ENCODE data around the gene PLK3.
A peak's percentile ranks its signal among the peaks of the same experiment; 100 is the strongest.
"Not testable (repeated sequence)": the region's sequence is repeated elsewhere in the genome, so short reads cannot be mapped to it uniquely, and the experiment has no call there.

The PLK3 gene
- total RNA-seq: 684 to 1,190 (median 800) reads per million in 3 donors

DNA sequence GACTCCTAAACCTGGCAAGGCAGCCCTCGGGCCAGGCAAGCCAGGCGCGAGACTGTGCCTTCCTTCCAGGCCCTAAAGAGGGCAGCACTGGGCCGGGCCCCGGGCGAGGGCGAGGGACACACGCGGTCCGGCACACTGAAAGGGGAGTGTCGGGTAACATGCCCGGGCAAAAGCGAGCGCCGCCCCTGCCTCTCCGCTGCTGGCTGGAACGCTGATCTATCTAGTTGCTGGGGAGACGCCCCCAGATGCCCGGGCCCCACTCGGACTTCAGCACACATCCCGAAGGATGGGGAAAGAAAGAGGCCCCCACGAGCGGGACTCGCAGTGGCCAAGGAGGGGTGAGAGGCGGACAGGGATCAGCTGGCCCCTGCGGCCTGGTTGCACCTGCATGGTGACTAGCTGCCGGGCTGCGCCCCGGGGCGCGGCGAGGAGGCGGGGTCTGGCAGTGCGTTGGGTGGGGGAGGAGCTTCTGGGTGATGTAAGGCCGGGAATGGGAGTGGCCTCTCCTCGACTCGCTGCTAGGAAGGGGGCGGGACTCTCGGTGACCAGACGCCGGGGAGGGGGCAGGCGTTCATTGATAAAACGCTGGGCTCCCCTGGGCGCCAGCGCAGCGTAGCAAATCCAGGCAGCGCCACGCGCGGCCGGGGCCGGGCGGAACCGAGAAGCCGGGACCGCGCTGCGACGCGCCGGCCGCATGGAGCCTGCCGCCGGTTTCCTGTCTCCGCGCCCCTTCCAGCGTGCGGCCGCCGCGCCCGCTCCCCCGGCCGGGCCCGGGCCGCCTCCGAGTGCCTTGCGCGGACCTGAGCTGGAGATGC lies at the start of gene PLK3:
Gene PLK3, plus strand, starts transcription at position 608 of the 815 bp plus-strand sequence. Its CDS starts 87 bp downstream, at position 695.
- Histone ChIP-seq H3K27me3 (replicated peaks; ENCODE audit: control insufficient read depth, insufficient read depth, low read length, poor library complexity, severe bottlenecking) (no peaks in the 10 kb centered on the region), H3K4me3 (ENCODE audit: insufficient read depth, low read depth, low read length, poor library complexity, severe bottlenecking) (peak within 1 kb of the TSS; percentile 99), H3K27ac (ENCODE audit: insufficient read depth, low read length, poor library complexity, severe bottlenecking) (peak within 1 kb of the TSS; percentile 95), H3K4me1 (ENCODE audit: control insufficient read depth, insufficient read depth, low read length, poor library complexity, severe bottlenecking) (peaks cover 27% of the 10 kb centered on the region), H3K36me3 (ENCODE audit: control insufficient read depth, insufficient read depth, low read length) (peaks cover 25% of the 10 kb centered on the region), H3K9me3 (ENCODE audit: control insufficient read depth, low read length) (no peaks in the 10 kb centered on the region)
- peak; percentile 96 to 98 (median 98) for DNase-seq

DNA sequence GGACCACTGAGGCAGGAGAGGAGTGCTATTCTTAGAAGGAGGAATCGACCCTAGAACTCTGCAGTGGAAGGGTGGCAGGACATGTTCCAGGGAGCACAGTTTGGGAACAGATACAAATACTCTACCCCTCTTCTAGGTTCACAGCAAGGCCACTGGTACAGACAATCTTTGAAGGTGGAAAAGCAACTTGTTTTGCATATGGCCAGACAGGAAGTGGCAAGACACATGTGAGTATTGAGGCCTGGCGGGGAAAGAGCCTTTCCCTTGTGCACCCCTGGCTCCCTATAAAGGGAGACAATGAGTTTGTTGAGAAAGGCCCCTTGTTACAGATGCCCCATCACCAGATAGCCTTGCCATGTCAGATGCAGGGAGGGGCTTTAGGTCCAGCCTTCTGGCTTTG lies 42.8 kb upstream of the PLK3 start:
- Histone ChIP-seq H3K27me3 (replicated peaks; ENCODE audit: control insufficient read depth, insufficient read depth, low read length, poor library complexity, severe bottlenecking) (no peaks in the 10 kb centered on the region), H3K4me1 (ENCODE audit: control insufficient read depth, insufficient read depth, low read length, poor library complexity, severe bottlenecking) (no peaks in the 10 kb centered on the region), H3K9me3 (ENCODE audit: control insufficient read depth, low read length) (no peaks in the 10 kb centered on the region), H3K36me3 (ENCODE audit: control insufficient read depth, insufficient read depth, low read length) (no peaks in the 10 kb centered on the region), H3K27ac (ENCODE audit: insufficient read depth, low read length, poor library complexity, severe bottlenecking) (no peak overlapping the region), H3K4me3 (ENCODE audit: insufficient read depth, low read depth, low read length, poor library complexity, severe bottlenecking) (no peak overlapping the region)
- no peak for DNase-seq

DNA sequence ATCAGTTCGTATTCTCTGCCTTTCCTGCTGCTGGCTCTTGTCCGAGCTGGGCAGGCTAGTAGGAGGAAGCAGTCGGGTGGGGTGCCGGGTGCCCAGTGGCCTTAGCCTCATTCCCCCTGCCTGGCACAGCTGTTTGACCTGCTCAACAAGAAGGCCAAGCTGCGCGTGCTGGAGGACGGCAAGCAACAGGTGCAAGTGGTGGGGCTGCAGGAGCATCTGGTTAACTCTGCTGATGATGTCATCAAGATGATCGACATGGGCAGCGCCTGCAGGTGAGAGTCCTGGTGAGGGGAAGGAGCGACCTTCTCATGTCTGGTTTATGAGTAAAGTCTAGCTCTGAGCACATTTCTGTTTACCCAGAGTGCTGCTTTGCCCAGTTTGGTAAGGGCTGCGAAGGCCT lies 41.1 kb upstream of the PLK3 start:
- DNase-seq: no peak
- Histone ChIP-seq H3K36me3 (ENCODE audit: control insufficient read depth, insufficient read depth, low read length) (no peaks in the 10 kb centered on the region), H3K27me3 (replicated peaks; ENCODE audit: control insufficient read depth, insufficient read depth, low read length, poor library complexity, severe bottlenecking) (no peaks in the 10 kb centered on the region), H3K9me3 (ENCODE audit: control insufficient read depth, low read length) (no peaks in the 10 kb centered on the region), H3K4me3 (ENCODE audit: insufficient read depth, low read depth, low read length, poor library complexity, severe bottlenecking) (no peak overlapping the region), H3K4me1 (ENCODE audit: control insufficient read depth, insufficient read depth, low read length, poor library complexity, severe bottlenecking) (no peaks in the 10 kb centered on the region), H3K27ac (ENCODE audit: insufficient read depth, low read length, poor library complexity, severe bottlenecking) (no peak overlapping the region)

DNA sequence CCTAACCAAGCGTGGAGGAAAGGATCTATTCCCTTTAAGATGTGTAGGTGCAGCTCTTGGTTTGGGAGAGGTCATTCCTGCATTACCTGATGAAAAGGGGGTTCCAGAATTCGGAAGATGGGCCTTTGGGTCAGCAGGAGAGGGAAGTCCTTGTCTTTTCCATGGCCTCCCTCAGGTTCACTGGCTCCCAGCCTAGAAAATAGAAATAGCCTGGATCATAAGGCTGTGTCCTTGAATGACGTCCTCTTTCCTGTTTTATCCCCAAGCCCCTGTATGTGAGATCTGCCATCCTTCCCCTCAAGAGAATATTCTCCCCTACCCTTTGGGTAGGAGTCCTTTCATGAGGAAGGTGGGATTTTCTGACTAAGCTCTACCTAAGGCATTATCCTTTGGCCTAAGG lies 39.3 kb upstream of the PLK3 start:
- DNase-seq: no peak
- H3K27me3 ChIP-seq (replicated peaks; ENCODE audit: control insufficient read depth, insufficient read depth, low read length, poor library complexity, severe bottlenecking): no peaks in the 10 kb centered on the region
- no peak overlapping the region for H3K4me3 ChIP-seq (ENCODE audit: insufficient read depth, low read depth, low read length, poor library complexity, severe bottlenecking)
- no peaks in the 10 kb centered on the region for H3K4me1 ChIP-seq (ENCODE audit: control insufficient read depth, insufficient read depth, low read length, poor library complexity, severe bottlenecking)
- H3K36me3 ChIP-seq (ENCODE audit: control insufficient read depth, insufficient read depth, low read length): no peaks in the 10 kb centered on the region
- no peak overlapping the region for H3K27ac ChIP-seq (ENCODE audit: insufficient read depth, low read length, poor library complexity, severe bottlenecking)
- H3K9me3 ChIP-seq (ENCODE audit: control insufficient read depth, low read length): no peaks in the 10 kb centered on the region

GRCh38 chr1:44766421-44766820 lies 33.8 kb upstream of the PLK3 start:
- H3K9me3 ChIP-seq (ENCODE audit: control insufficient read depth, low read length); H3K27ac ChIP-seq (ENCODE audit: insufficient read depth, low read length, poor library complexity, severe bottlenecking); H3K4me1 ChIP-seq (ENCODE audit: control insufficient read depth, insufficient read depth, low read length, poor library complexity, severe bottlenecking); H3K27me3 ChIP-seq (replicated peaks; ENCODE audit: control insufficient read depth, insufficient read depth, low read length, poor library complexity, severe bottlenecking); DNase-seq; H3K36me3 ChIP-seq (ENCODE audit: control insufficient read depth, insufficient read depth, low read length); H3K4me3 ChIP-seq (ENCODE audit: insufficient read depth, low read depth, low read length, poor library complexity, severe bottlenecking): not testable (repeated sequence)

- Histone ChIP-seq H3K27me3 (replicated peaks; ENCODE audit: control insufficient read depth, insufficient read depth, low read length, poor library complexity, severe bottlenecking) (no peaks in the 10 kb centered on the region), H3K36me3 (ENCODE audit: control insufficient read depth, insufficient read depth, low read length) (peaks cover 29% of the 10 kb centered on the region), H3K9me3 (ENCODE audit: control insufficient read depth, low read length) (no peaks in the 10 kb centered on the region), H3K4me1 (ENCODE audit: control insufficient read depth, insufficient read depth, low read length, poor library complexity, severe bottlenecking) (peaks cover 16% of the 10 kb centered on the region), H3K27ac (ENCODE audit: insufficient read depth, low read length, poor library complexity, severe bottlenecking) (peak within 1 kb of the TSS; percentile 93), H3K4me3 (ENCODE audit: insufficient read depth, low read depth, low read length, poor library complexity, severe bottlenecking) (peak within 1 kb of the TSS; percentile 96)
- peak; percentile 75 to 83 (median 79) for DNase-seq
These were observed 24.9 kb upstream of the PLK3 start, which contains the start of gene RPS8 for GRCh38 chr1:44775078-44775929. RPS8 (plus strand) TSS chr1:44775540; CDS start chr1:44775597, 57 bp downstream.

DNA sequence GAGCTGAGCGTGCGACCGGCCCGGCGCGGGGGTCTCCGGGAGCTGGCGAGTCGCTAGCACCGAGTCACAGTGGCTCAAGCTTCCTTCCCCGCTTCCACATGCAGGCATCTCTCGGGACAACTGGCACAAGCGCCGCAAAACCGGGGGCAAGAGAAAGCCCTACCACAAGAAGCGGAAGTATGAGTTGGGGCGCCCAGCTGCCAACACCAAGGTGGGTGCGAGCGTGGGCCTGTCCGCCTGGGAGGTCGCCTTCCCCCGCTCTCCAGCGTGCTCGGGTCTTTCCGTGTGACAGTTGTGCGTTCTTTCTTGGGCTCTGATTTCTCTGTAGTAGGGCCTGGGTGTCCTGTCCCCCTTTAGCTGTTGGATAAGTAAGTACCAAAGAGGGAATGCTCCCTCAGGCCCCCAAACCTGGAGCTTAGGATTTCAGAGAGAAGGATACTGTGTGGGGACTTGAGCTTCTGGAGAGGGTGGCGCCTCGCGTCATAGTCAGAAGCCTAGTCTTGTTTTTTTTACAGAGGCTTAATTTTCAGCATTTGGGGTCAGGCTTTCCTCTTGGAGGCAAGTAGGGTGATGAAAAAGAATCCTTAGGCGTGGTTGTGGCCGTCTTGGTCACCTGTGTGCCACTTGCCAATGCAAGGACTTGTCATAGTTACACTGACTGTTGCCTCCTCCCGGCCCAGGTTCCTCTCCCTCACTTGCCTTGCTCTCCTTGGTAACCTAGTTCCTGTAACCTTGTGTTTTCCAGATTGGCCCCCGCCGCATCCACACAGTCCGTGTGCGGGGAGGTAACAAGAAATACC lies 24.0 kb upstream of the PLK3 start:
- DNase-seq: peak in 1 of 3 donors; percentile 40
- H3K4me1 ChIP-seq (ENCODE audit: control insufficient read depth, insufficient read depth, low read length, poor library complexity, severe bottlenecking): peaks cover 16% of the 10 kb centered on the region
- no peaks in the 10 kb centered on the region for H3K9me3 ChIP-seq (ENCODE audit: control insufficient read depth, low read length)
- H3K27ac ChIP-seq (ENCODE audit: insufficient read depth, low read length, poor library complexity, severe bottlenecking): peak overlapping the region; percentile 93
- H3K27me3 ChIP-seq (replicated peaks; ENCODE audit: control insufficient read depth, insufficient read depth, low read length, poor library complexity, severe bottlenecking): no peaks in the 10 kb centered on the region
- H3K36me3 ChIP-seq (ENCODE audit: control insufficient read depth, insufficient read depth, low read length): peaks cover 36% of the 10 kb centered on the region
- peak overlapping the region; percentile 96 for H3K4me3 ChIP-seq (ENCODE audit: insufficient read depth, low read depth, low read length, poor library complexity, severe bottlenecking)

DNA sequence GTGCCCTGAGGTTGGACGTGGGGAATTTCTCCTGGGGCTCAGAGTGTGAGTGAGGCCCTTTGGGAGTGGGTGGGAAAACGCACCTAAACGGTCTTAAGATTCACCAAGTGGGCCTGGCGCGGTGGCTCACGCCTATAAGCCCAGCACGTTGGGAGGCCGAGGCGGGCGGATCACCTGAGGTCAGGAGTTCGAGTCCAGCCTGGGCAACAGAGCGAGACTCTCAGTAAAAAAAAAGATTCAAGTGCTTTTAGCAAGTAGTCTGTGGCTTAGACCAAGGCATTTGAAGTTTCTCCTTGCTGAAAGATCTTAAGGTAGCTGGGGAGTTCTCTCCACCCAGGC lies 23.5 kb upstream of the PLK3 start:
- Histone ChIP-seq H3K36me3 (ENCODE audit: control insufficient read depth, insufficient read depth, low read length) (peaks cover 42% of the 10 kb centered on the region), H3K4me1 (ENCODE audit: control insufficient read depth, insufficient read depth, low read length, poor library complexity, severe bottlenecking) (peaks cover 16% of the 10 kb centered on the region), H3K4me3 (ENCODE audit: insufficient read depth, low read depth, low read length, poor library complexity, severe bottlenecking) (peak overlapping the region; percentile 96), H3K9me3 (ENCODE audit: control insufficient read depth, low read length) (no peaks in the 10 kb centered on the region), H3K27me3 (replicated peaks; ENCODE audit: control insufficient read depth, insufficient read depth, low read length, poor library complexity, severe bottlenecking) (no peaks in the 10 kb centered on the region), H3K27ac (ENCODE audit: insufficient read depth, low read length, poor library complexity, severe bottlenecking) (peak overlapping the region; percentile 93)
- DNase-seq: no peak

DNA sequence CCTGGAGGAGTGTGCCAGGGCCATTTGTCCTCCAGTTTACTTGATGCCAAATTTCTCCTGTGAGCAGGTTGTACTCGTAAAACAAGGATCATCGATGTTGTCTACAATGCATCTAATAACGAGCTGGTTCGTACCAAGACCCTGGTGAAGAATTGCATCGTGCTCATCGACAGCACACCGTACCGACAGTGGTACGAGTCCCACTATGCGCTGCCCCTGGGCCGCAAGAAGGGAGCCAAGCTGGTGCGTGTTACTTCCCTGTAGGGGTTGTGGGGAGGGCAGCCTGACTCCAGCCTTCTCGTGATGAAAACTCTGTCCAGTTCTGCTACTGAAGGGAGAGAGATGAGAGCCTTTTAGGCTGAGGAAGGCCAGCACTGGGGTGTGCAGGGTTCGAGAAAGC lies 22.6 kb upstream of the PLK3 start:
- H3K27ac ChIP-seq (ENCODE audit: insufficient read depth, low read length, poor library complexity, severe bottlenecking): peak overlapping the region; percentile 93
- DNase-seq: no peak
- H3K4me3 ChIP-seq (ENCODE audit: insufficient read depth, low read depth, low read length, poor library complexity, severe bottlenecking): no peak overlapping the region
- peaks cover 43% of the 10 kb centered on the region for H3K36me3 ChIP-seq (ENCODE audit: control insufficient read depth, insufficient read depth, low read length)
- peaks cover 16% of the 10 kb centered on the region for H3K4me1 ChIP-seq (ENCODE audit: control insufficient read depth, insufficient read depth, low read length, poor library complexity, severe bottlenecking)
- H3K27me3 ChIP-seq (replicated peaks; ENCODE audit: control insufficient read depth, insufficient read depth, low read length, poor library complexity, severe bottlenecking): no peaks in the 10 kb centered on the region
- no peaks in the 10 kb centered on the region for H3K9me3 ChIP-seq (ENCODE audit: control insufficient read depth, low read length)

All from effector memory CD4-positive, alpha-beta T cell (primary cell).